ENCODE measurements around the gene SH3D21.

The SH3D21 gene

DNA sequence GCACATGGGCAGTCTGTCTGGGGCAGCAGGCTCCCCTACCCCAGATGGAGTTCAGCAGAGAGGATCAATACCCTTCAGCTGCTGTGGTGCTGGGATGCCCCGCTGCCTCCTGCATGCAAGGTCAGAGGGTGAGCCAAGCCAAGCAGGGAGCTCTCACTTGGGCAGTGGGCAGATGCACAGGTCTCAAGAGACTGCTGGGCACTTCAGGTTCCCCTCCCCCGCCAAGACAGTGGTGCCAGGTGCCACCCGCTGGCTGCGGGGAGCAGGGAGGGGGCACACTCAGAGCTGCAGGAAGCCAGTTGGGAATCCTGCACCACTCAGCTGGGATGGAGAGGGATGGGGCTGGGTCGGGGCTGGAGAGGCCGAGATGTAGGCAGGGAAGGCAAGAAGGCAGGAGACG is 33.0 kb downstream of the SH3D21 start:
- no peak overlapping the region for H3K4me3 ChIP-seq (ENCODE audit: low read depth, low read length)
- TF ChIP-seq, protein P1, sequence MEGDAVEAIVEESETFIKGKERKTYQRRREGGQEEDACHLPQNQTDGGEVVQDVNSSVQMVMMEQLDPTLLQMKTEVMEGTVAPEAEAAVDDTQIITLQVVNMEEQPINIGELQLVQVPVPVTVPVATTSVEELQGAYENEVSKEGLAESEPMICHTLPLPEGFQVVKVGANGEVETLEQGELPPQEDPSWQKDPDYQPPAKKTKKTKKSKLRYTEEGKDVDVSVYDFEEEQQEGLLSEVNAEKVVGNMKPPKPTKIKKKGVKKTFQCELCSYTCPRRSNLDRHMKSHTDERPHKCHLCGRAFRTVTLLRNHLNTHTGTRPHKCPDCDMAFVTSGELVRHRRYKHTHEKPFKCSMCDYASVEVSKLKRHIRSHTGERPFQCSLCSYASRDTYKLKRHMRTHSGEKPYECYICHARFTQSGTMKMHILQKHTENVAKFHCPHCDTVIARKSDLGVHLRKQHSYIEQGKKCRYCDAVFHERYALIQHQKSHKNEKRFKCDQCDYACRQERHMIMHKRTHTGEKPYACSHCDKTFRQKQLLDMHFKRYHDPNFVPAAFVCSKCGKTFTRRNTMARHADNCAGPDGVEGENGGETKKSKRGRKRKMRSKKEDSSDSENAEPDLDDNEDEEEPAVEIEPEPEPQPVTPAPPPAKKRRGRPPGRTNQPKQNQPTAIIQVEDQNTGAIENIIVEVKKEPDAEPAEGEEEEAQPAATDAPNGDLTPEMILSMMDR (IDR thresholded peaks at IDR 0.05; ENCODE audit: low read depth, low read length): no peak

DNA sequence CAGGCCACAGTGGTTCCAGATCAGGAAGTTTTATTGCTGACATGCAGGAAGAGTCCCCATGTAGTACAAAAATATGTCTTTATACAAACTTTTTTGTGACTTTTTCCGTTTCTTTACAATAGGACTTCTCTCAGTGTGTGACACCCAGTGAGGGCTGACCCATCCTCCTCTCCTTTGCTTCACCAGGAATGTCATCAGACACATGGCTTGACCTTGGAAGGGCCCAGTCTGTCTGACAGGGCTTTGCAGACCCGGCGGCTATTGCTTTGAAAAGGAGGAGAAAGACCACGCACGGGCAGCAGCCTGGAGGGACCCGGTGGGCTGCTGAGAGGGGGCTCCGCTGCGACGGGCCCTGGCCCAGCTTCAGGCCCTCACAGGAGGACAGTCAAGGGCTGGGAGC is 33.4 kb downstream of the SH3D21 start:
- no peak for TF ChIP-seq POLR2A (IDR thresholded peaks at IDR 0.05; ENCODE audit: extremely low read depth, insufficient read length)
- TF ChIP-seq, protein P1 (IDR thresholded peaks at IDR 0.05; ENCODE audit: low read depth, low read length): no peak
- TF ChIP-seq MYC (IDR thresholded peaks at IDR 0.05; ENCODE audit: low read depth, low read length): no peak
- TF ChIP-seq, protein P2, sequence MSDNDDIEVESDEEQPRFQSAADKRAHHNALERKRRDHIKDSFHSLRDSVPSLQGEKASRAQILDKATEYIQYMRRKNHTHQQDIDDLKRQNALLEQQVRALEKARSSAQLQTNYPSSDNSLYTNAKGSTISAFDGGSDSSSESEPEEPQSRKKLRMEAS (IDR thresholded peaks at IDR 0.05; ENCODE audit: low read depth, low read length): no peak
- DNase-seq (ENCODE audit: low read depth): no peak
- H3K4me3 ChIP-seq (ENCODE audit: low read depth, low read length): no peak overlapping the region

More for the DNA sequence above, 33.0 kb downstream of the SH3D21 start:
- DNase-seq (ENCODE audit: low read depth): no peak

DNA sequence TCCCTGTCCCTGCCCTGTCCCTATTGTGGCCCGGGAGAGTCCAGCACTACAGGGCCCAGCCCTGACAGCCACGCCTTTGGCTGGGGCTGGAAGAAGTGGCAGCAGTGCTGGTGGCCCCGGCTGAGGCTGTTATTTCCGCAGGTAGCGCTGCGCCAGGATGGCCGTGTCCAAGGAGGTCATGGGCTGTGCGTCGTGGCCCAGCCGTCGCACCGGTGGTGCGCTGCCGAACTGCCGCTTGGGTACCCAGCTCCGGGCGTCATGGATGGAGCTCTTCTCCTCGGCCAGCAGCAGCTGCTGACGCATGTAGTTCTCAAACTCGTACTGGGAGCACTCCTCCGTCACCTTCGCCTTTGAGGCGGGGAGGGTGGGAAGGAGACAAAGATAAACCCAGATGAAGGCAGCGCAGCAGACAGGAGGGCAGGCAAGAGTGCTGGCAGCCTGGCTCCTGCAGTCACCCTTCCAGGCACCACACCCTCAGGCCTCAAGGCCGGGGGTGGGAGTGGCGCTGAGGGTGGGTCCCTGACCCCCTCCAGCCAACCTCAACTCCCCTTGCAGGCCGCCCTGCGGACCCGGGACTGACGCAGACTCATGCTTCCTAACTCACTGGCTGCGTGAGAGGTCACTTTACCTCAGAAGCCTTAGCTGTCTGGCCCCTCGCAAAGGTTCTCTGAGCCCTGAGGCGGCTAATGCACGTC is 35.6 kb downstream of the SH3D21 start:
- TF ChIP-seq POLR2A (IDR thresholded peaks at IDR 0.05; ENCODE audit: extremely low read depth, insufficient read length) (no peak), MYC (IDR thresholded peaks at IDR 0.05; ENCODE audit: low read depth, low read length) (no peak)
- no peak for DNase-seq (ENCODE audit: low read depth)
- H3K4me3 ChIP-seq (ENCODE audit: low read depth, low read length): no peak overlapping the region

DNA sequence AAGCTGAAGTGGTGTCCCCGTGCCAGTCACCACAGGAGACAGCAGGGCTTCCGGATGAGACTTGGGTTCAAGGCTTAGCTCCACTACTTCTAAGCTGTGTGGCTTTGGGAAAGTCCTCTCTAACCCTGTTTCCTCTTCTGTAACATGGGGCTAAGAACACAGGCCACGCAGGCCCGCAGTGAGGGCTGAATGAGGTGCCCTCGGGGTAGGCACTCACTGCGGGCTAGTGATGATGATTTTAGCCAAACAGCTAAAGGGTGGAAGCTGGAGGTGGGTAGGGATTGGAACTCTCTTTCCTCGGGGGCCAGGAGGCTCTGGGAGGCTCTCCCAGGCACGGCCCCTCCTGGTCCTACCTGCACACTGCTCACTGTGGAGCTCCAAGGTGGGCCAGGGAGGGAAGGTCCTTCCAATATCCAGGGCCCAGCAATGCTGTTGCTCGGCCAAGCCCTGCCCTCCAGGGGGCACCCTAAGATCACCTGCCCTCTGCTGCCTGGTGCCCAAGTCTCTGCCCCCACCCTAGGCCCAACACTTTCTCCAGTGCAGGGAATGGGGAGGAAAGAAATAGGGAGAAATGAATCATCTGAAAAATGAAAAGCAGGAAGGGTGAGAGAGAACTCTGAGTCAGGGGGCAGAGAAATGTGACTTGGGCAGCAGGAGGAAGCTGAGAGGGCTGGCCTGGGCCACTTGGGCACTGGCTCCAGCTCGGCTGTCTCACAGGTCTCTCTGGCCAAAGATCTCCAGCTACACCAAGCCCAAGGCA is 36.4 kb downstream of the SH3D21 start:
- TF ChIP-seq, protein P1 (IDR thresholded peaks at IDR 0.05; ENCODE audit: low read depth, low read length): peak; percentile 74
- TF ChIP-seq MYC (IDR thresholded peaks at IDR 0.05; ENCODE audit: low read depth, low read length) (no peak), POLR2A (IDR thresholded peaks at IDR 0.05; ENCODE audit: extremely low read depth, insufficient read length) (no peak)
- TF ChIP-seq, protein P2 (IDR thresholded peaks at IDR 0.05; ENCODE audit: low read depth, low read length): no peak
- no peak overlapping the region for H3K4me3 ChIP-seq (ENCODE audit: low read depth, low read length)
- peak; percentile 58 for DNase-seq (ENCODE audit: low read depth)

DNA sequence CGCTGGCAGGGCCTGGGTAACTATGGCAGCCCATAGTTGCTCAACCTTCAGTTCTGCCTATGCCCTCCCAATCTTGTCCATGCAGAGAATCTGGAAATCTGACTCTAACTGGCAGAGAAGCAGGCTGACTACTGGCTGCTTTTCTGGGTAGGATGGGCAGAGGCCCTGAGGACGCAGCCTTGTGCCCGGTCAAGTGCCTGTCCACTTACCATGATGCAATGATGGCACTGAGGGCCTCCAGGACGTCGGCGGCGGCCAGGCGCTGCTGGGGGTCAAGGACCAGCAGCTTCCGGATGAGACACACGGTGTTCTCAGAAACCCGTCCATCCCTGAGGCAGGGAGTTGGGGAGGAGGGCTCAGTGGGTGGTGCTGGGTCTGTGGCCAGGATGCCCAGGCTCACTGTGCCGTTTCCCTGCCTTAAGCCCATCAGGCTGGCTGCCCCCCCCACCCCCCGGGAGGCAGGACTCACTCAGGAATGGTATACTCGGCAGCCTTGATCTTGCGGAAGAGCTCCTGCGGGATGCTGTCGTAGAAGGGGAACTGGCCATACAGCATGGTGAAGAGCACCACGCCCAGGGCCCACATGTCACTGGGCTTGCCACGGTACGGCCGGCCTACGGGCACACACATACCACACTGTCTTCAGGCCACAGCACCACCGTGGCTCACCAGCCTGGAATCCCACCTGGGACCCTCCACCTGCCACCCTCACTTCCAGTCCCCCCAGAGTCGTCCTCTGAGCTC is 37.7 kb downstream of the SH3D21 start:
- H3K4me3 ChIP-seq (ENCODE audit: low read depth, low read length): no peak overlapping the region
- TF ChIP-seq POLR2A (IDR thresholded peaks at IDR 0.05; ENCODE audit: extremely low read depth, insufficient read length): no peak
- DNase-seq (ENCODE audit: low read depth): no peak

DNA sequence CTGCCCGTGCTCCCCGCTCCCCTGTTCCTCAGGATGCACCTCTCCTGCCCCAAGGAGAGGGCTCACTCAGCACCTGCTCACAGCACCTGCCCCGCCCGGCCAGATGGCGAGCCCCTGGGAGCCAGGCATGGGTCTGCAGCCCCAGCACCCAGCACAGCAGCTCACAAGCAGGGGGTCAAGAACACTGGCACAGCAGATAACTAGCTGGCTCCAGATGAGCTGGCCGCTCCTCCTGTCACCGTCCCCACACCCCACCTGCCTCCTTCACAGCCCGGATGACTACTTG is 38.2 kb downstream of the SH3D21 start:
- DNase-seq (ENCODE audit: low read depth): no peak
- TF ChIP-seq POLR2A (IDR thresholded peaks at IDR 0.05; ENCODE audit: extremely low read depth, insufficient read length) (no peak), MYC (IDR thresholded peaks at IDR 0.05; ENCODE audit: low read depth, low read length) (no peak)
- TF ChIP-seq, protein P2 (IDR thresholded peaks at IDR 0.05; ENCODE audit: low read depth, low read length): no peak
- TF ChIP-seq, protein P1 (IDR thresholded peaks at IDR 0.05; ENCODE audit: low read depth, low read length): no peak
- H3K4me3 ChIP-seq (ENCODE audit: low read depth, low read length): no peak overlapping the region

Measured in NB4 (cell line).